Activated naive CD8-positive, alpha-beta T cell (primary cell): Measurements from ENCODE around the gene OPA3.

ENCODE experiments used
- H3K27ac Mint-ChIP-seq: one replicate; pipeline ENCODE4 v1.8.0; 2021; ENCODE audit warnings: mixed read lengths
- H3K27me3 Mint-ChIP-seq: one replicate; pipeline ENCODE4 v1.8.0; 2021; ENCODE audit warnings: mixed read lengths
- H3K36me3 Mint-ChIP-seq: one replicate; pipeline ENCODE4 v1.8.0; 2021; ENCODE audit warnings: mixed read lengths
- H3K4me1 Mint-ChIP-seq: one replicate; pipeline ENCODE4 v1.8.0; 2021; ENCODE audit warnings: low read depth, mixed read lengths
- H3K4me3 Mint-ChIP-seq: one replicate; pipeline ENCODE4 v1.8.0; 2021; ENCODE audit warnings: mild to moderate bottlenecking, mixed read lengths
- H3K9me3 Mint-ChIP-seq: one replicate; pipeline ENCODE4 v1.8.0; 2021; ENCODE audit warnings: low read depth, mixed read lengths

The OPA3 gene

DNA sequence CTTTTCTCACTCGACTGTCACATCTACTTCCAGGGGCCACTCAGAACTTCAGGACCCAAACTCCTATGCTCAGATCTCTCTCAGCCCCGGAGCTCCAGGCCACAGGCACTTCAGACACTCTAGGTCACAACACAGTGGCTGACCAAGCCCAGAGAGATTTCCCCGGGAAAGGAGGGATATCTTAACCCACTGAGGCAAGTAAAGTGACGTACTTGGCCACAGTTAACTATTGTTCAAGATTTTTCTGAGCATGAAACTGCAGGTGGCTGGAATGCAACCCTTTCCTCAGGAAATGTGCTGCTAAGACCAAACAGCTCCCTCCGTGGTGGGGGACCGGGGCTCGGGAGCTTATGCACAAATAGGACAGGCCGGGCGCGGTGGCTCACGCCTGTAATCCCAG is 23.9 kb downstream of the OPA3 start:
- H3K9me3 Mint-ChIP-seq: no peaks in the 10 kb centered on the region
- H3K27ac Mint-ChIP-seq: no peak overlapping the region

DNA sequence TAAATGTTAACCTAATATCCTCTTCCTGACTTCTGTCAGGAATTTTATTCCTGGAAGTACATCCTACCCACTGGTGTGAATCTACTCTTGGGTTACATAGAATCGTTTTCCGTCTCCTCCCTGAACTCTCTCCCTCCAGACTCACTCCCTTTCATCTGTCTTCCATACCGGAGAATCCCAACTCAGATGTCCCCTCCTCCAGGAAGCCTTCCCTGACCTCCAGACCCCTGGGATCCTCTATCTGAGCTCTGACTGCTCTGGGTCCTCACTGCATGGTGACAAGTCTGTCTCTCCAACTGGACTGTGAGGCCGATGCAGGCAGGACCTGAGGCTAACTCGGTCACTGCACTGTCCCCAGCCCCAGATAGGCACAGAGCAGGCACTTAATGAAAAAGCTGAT is 24.6 kb downstream of the OPA3 start:
- Mint-ChIP-seq H3K27me3 (no peaks in the 10 kb centered on the region), H3K36me3 (no peaks in the 10 kb centered on the region), H3K9me3 (no peaks in the 10 kb centered on the region), H3K4me3 (no peak overlapping the region), H3K4me1 (peaks cover 46% of the 10 kb centered on the region), H3K27ac (peak overlapping the region; percentile 41)

More for the DNA sequence above, 23.9 kb downstream of the OPA3 start:
- Mint-ChIP-seq H3K4me3 (no peak overlapping the region), H3K36me3 (no peaks in the 10 kb centered on the region), H3K27me3 (no peaks in the 10 kb centered on the region), H3K4me1 (peaks cover 47% of the 10 kb centered on the region)

DNA sequence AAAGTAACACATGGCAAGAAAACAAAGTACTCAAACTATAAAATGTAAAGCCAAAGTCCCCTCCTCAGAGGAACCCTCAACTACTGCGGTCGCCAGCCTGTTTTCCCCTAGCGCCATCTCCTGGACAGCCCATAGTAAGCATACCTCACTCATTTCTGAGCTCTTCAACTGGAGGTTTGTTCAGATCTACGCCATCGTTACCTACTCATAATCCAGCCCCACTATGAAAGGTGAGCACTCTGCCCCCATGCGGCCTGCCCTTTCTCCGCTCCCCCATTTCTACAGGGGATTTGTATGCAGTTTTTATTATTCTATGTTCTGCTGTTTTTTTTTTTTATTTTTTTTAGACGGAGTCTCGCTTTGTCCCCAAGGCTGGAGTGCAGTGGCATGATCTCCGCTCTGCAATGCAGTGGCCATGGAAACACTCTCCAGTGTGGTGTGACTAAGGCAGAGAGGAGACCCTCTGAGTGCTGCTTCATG is 26.2 kb downstream of the OPA3 start:
- Mint-ChIP-seq H3K27ac (peak overlapping the region; percentile 64), H3K4me1 (peaks cover 36% of the 10 kb centered on the region)

DNA sequence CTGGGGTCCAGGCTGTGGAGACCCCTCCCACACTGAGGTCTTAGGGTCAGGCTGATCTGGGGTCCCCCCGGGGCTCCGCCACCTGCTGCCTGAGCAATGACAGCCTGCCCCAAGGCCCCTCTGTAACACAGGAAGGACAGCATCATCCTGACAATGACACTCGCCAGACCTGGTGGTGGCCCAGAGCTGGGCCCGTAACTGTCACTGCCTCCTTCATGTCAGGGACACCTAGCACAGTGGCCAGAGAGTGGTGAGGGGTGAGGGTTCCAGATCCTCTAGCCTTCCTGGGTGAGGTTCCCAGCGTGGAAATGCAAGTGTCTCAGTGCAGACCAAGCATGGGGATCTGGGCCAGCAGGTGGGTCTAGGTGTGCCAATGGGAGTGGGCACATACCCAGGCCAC is 27.8 kb downstream of the OPA3 start:
- no peaks in the 10 kb centered on the region for H3K36me3 Mint-ChIP-seq
- H3K9me3 Mint-ChIP-seq: no peaks in the 10 kb centered on the region
- H3K27ac Mint-ChIP-seq: peak overlapping the region; percentile 22
- no peak overlapping the region for H3K4me3 Mint-ChIP-seq
- H3K27me3 Mint-ChIP-seq: no peaks in the 10 kb centered on the region
- peaks cover 28% of the 10 kb centered on the region for H3K4me1 Mint-ChIP-seq

More for the DNA sequence above, 26.2 kb downstream of the OPA3 start:
- no peaks in the 10 kb centered on the region for H3K27me3 Mint-ChIP-seq
- H3K9me3 Mint-ChIP-seq: no peaks in the 10 kb centered on the region
- H3K4me3 Mint-ChIP-seq: peak overlapping the region; percentile 45
- no peaks in the 10 kb centered on the region for H3K36me3 Mint-ChIP-seq

DNA sequence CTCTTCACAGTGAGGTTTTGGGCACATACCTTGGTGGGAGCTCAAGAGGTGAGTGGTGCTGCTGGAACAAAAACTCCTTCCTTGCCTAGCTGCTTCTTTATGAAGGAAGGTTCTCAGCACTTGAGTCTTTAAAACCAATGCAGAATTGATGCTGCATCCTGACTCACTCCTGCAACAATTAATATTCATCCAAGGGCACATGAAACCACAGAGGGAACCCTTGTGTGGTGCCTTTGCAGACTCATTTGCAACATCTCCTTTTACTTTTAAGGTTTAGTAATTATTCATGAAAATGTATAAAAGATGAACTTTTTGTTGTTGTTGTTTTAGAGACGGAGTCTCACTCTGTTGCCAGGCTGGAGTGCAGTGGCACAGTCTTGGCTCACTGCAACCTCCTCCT is 30.1 kb downstream of the OPA3 start:
- Mint-ChIP-seq H3K27ac (no peak overlapping the region), H3K4me1 (peaks cover 14% of the 10 kb centered on the region), H3K9me3 (no peaks in the 10 kb centered on the region), H3K36me3 (no peaks in the 10 kb centered on the region), H3K27me3 (no peaks in the 10 kb centered on the region), H3K4me3 (no peak overlapping the region)

DNA sequence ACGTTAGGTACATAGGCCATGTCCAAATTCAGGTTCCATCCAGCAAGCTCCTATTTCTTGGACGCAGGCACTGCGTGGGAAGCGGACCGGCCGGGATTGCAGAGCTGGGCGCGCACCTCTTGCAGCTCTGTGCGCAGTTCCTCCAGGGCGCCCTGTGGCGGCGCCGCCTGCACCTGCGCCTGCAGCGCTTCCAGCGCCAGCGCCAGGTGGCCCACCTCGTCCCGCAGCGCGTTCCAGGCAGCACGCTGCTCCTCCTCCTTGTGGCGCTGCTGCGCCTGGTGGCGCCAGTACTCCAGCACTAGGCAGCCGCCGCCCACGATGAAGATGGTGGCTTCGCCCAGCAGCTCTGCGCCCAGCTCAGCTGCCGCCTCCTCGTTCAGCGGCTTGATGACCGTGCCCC is 31.1 kb downstream of the OPA3 start:
- H3K36me3 Mint-ChIP-seq: no peaks in the 10 kb centered on the region
- peaks cover 5% of the 10 kb centered on the region for H3K4me1 Mint-ChIP-seq
- H3K27me3 Mint-ChIP-seq: no peaks in the 10 kb centered on the region
- no peaks in the 10 kb centered on the region for H3K9me3 Mint-ChIP-seq
- no peak overlapping the region for H3K27ac Mint-ChIP-seq
- H3K4me3 Mint-ChIP-seq: no peak overlapping the region

DNA sequence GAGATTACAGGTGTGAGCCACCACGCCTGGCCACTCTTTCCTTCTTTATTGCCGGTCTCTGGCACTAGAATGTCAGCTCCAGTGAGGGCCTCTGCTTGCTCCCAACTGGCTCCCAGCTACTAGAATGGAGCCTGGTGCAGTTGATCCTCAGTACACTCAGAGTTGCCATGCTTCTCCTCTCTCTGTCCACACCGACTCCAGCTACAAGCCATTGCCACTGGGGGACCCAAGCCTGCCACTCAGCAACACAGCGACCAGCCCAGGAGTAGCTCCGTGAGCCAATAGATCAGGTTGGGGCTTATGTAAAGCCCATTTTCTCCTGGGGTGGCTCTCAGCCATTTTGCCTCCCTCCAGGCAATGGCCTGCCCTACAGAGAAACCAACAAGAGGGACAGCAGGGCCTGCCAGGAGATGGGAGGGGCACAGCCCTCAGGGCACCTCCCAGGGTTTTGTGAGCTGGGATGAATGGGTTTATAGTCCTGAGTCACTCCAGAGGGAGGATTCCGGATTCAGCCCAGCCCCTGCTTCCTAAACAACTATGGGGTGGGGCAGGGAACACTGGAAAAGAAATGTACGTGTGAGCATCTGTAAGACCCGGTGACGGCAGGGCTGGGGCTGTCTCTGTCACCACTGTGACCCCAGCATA is 36.5 kb downstream of the OPA3 start:
- Mint-ChIP-seq H3K27ac (no peak overlapping the region), H3K27me3 (no peaks in the 10 kb centered on the region), H3K4me3 (no peak overlapping the region), H3K9me3 (no peaks in the 10 kb centered on the region), H3K36me3 (no peaks in the 10 kb centered on the region), H3K4me1 (no peaks in the 10 kb centered on the region)

DNA sequence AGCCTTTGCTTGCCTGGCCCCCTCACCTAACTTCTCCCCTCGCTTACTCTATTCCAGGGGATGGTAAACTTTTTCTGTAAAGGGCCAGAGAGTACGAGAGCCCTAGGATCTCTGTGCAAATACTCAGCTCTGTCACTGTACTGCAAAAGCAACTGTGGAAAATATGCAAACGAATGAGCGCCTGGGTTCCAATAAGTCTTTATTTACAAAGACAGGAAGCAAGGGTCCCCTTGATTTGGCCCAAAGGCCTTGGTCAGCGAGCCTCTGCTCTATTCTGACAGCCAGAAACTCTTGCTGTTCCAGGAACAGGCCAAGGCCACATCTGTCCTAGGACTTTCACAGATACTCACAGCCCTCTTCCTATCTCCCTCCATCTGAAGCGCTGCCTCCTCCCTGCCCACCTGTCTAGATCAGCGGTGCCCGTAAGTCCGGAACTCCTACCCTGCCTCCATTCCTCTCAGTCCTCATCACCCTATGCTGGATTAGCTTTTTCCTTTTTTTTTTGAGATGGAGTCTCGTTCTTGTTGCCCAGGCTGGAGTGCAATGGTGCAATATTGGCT is 37.3 kb downstream of the OPA3 start:
- Mint-ChIP-seq H3K36me3 (no peaks in the 10 kb centered on the region), H3K27me3 (no peaks in the 10 kb centered on the region), H3K27ac (no peak overlapping the region), H3K4me3 (no peak overlapping the region), H3K4me1 (no peaks in the 10 kb centered on the region), H3K9me3 (no peaks in the 10 kb centered on the region)

DNA sequence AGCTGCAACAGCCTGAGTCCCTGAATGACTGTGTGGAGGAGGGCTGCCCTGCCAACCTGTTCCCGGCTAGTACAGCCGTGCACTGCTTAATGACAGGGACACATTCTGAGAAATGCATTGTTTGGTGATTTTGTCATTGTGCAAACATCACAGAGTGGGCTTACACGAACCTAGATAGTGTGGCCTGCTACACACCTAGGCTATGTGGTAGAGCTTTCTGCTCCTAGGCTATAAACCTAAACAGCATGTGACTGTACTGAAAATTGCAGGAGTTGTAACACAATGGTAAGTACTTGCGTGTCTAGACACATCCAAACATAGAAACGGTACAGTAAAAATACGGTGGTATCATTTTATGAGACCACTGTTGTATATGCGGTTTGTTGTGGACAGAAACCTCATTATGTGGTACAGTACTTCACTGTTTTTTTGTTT is 42.4 kb downstream of the OPA3 start:
- Mint-ChIP-seq H3K4me1 (no peaks in the 10 kb centered on the region), H3K9me3 (no peaks in the 10 kb centered on the region), H3K27me3 (no peaks in the 10 kb centered on the region), H3K27ac (no peak overlapping the region), H3K4me3 (no peak overlapping the region), H3K36me3 (peaks cover 2% of the 10 kb centered on the region)

DNA sequence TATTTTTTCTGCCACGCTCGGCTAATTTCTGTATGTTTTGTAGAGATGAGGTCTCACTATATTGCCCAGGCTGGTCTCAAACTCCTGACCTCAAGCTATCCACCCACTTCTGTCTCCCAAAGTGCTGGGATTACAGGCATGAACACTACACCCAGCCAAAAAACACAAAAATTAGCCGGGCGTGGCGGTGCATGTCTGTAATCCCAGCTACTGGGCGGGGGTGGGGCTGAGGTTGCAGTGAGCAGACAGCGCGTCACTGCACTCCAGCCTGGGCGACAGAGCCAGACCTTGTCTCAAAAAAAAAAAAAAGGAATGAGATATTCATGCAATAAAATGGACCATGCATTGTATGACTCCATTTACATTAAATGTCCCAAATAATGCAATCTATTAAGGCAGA is 45.1 kb downstream of the OPA3 start:
- no peak overlapping the region for H3K27ac Mint-ChIP-seq
- H3K9me3 Mint-ChIP-seq: no peaks in the 10 kb centered on the region
- H3K4me3 Mint-ChIP-seq: no peak overlapping the region
- no peaks in the 10 kb centered on the region for H3K27me3 Mint-ChIP-seq
- H3K36me3 Mint-ChIP-seq: peaks cover 6% of the 10 kb centered on the region
- H3K4me1 Mint-ChIP-seq: no peaks in the 10 kb centered on the region

DNA sequence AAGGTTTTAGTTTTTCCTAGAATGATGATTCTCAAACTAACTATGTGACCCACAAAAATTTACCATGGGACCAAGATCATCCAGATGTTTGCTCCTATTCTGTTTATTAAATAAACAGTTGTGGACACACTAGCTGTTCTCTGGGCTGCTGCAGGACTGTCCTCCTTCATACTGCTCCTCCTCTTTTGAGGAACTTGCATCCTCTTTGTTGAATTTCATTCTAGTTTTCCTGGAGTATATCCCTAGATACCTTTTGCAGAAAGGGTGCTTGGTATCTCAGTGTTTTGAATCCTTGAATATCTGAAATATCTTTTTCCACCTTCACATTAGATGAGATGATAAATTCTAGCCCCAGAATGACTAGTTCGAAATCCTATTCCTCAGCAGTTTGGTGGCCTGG is 53.3 kb downstream of the OPA3 start:
- Mint-ChIP-seq H3K4me1 (peaks cover 12% of the 10 kb centered on the region), H3K4me3 (no peak overlapping the region), H3K27ac (no peak overlapping the region), H3K36me3 (no peaks in the 10 kb centered on the region), H3K27me3 (no peaks in the 10 kb centered on the region), H3K9me3 (no peaks in the 10 kb centered on the region)

DNA sequence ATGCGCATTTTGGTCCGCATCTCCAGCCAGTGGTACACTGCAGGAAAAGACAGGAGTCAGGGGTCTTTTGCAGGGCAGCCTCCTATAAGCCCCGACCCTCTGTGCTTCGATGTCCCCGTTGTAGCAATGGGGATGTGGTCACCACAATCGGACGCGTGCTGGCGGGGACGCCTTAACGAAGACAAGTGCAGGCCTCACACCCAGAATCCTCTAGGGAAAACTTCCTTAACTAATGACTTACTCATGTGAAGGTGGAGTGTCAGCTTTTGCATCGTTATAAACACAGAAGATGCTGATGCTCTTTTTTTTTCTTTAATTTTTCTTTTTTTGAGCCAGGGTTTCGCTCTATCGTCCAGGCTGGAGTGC is 55.2 kb downstream of the OPA3 start:
- H3K9me3 Mint-ChIP-seq: no peaks in the 10 kb centered on the region
- H3K27me3 Mint-ChIP-seq: no peaks in the 10 kb centered on the region
- H3K4me3 Mint-ChIP-seq: peak overlapping the region; percentile 34
- H3K4me1 Mint-ChIP-seq: peaks cover 12% of the 10 kb centered on the region
- H3K36me3 Mint-ChIP-seq: no peaks in the 10 kb centered on the region
- H3K27ac Mint-ChIP-seq: no peak overlapping the region

DNA sequence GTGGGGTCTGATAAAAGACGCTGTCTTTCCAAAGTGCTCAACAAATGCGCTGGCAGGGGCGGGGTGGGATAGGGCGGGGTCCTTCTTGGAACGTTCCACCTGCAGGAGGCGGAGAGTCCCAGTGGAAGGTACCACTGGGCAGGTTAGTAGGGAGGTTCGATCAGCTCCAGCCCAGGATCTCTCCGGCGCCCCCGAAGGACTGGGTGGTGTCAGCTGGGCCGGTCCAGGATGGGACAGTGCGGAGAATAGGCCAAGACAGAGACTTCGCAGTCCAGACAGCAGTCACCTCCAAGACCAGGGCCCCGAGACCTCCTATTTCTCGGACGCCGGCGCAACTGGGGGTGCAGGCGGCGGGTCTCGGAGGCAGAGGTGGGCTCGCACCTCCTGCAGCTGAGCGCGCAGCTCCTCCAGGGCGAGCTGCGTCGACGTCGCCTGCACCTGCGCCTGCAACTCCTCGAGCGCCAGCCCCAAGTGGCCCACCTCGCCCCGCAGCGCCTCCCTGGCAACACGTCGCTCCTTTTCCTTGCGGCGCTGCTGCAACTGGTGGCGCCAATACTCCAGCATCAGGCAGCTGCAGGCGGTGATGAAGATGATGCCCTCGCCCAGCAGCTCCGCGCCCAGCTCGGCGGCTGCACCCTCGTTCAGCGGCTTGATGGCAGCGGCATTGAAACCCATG is 55.7 kb downstream of the OPA3 start:
- Mint-ChIP-seq H3K9me3 (no peaks in the 10 kb centered on the region), H3K36me3 (no peaks in the 10 kb centered on the region), H3K27ac (no peak overlapping the region), H3K4me1 (peaks cover 13% of the 10 kb centered on the region), H3K4me3 (peak overlapping the region; percentile 34), H3K27me3 (no peaks in the 10 kb centered on the region)

DNA sequence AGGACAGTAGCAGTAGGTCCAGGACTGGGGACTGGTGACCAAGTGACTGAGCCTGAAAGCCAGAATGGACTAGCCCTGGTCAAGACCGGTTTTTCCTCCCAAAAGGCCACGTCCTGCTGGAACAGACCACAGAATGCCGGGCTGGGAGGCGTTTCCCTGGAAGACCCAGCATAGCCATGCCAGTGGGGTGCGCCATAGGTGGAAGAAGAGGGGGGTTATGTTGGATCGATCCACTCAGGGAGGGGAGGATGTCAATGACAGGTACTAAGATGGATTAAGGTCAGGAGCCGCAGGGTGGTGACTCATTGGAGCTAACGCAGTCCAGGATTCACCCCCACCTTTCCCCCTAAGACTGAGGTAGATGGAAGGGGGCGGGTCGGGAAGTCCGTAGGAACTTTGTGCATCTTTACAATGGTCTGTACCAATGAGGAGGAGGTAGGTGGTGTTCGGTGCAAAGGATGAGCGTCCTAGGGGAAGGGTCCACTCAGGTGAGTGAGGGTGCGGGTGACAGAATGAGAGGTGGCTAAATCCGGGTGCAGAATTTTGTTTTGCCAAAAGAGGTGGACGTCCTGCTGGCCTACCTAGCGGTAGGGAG is 56.4 kb downstream of the OPA3 start:
- Mint-ChIP-seq H3K4me3 (peak overlapping the region; percentile 60), H3K27me3 (no peaks in the 10 kb centered on the region), H3K9me3 (no peaks in the 10 kb centered on the region), H3K4me1 (peaks cover 19% of the 10 kb centered on the region), H3K27ac (no peak overlapping the region), H3K36me3 (no peaks in the 10 kb centered on the region)

DNA sequence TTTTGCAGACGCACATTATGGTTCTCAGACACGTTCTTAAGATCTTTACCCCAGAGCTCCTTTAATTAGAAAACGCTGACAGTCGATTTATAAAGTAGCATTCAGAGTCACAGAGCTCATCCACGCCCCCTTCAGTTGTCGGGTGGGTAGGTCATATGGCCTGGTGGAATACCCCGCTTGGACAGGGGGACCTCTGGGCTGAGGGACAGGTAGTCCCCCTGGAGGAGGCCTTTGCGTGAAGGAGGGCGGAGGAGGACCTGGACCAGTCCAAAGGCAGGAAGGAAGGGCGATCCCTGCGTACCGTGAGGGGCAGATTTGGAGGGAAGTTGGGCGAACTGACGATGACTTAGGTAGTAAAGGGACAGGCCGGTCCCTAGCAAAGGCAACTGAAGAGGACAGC is 56.9 kb downstream of the OPA3 start:
- H3K27me3 Mint-ChIP-seq: no peaks in the 10 kb centered on the region
- no peak overlapping the region for H3K4me3 Mint-ChIP-seq
- H3K36me3 Mint-ChIP-seq: no peaks in the 10 kb centered on the region
- H3K9me3 Mint-ChIP-seq: no peaks in the 10 kb centered on the region
- peaks cover 20% of the 10 kb centered on the region for H3K4me1 Mint-ChIP-seq
- peak overlapping the region; percentile 16 for H3K27ac Mint-ChIP-seq
